ENCODE results near the gene TJAP1. TPM values are rescaled to one million over a fixed set of nuclear protein-coding genes. Genes with fewer than 3 reads are reported as not detected.

TJAP1 gene
- total RNA-seq, 1 donor from 2014 or later, result 31.0 TPM

DNA sequence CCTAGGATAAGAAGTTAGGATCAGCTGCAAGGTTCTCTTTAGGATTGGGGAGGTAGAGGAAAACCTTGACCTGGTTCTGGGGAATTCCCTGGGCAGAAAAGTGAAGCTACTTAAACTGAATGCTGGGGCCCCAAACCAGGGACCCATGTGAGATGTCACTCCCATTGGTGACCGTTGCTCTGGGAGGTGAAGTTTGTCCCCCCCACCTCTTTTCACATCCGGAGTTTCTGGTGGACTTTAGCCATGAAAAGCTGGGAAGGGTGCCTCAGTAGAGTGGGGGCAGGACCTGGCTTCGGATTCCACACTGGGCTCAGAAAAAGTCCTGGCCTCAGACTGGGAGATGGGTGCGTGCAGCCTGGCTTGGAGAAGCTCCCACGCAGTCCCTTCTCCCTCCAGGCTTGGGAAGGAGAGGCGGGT lies 13.2 kb downstream of the TJAP1 start:
- Mint-ChIP-seq H3K27ac (ENCODE audit: unreplicated experiment) (no peak overlapping the region), H3K9me3 (ENCODE audit: low read depth) (no peaks in the 10 kb centered on the region), H3K4me1 (ENCODE audit: low read depth) (peaks cover 41% of the 10 kb centered on the region), H3K36me3 (ENCODE audit: low read depth) (no peaks in the 10 kb centered on the region), H3K27me3 (ENCODE audit: low read depth) (no peaks in the 10 kb centered on the region), H3K4me3 (ENCODE audit: unreplicated experiment) (no peak overlapping the region)
- no peak for DNase-seq (ENCODE audit: low spot score)
- TF ChIP-seq, protein P1, sequence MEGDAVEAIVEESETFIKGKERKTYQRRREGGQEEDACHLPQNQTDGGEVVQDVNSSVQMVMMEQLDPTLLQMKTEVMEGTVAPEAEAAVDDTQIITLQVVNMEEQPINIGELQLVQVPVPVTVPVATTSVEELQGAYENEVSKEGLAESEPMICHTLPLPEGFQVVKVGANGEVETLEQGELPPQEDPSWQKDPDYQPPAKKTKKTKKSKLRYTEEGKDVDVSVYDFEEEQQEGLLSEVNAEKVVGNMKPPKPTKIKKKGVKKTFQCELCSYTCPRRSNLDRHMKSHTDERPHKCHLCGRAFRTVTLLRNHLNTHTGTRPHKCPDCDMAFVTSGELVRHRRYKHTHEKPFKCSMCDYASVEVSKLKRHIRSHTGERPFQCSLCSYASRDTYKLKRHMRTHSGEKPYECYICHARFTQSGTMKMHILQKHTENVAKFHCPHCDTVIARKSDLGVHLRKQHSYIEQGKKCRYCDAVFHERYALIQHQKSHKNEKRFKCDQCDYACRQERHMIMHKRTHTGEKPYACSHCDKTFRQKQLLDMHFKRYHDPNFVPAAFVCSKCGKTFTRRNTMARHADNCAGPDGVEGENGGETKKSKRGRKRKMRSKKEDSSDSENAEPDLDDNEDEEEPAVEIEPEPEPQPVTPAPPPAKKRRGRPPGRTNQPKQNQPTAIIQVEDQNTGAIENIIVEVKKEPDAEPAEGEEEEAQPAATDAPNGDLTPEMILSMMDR (IDR thresholded peaks at IDR 0.05), result no peak

DNA sequence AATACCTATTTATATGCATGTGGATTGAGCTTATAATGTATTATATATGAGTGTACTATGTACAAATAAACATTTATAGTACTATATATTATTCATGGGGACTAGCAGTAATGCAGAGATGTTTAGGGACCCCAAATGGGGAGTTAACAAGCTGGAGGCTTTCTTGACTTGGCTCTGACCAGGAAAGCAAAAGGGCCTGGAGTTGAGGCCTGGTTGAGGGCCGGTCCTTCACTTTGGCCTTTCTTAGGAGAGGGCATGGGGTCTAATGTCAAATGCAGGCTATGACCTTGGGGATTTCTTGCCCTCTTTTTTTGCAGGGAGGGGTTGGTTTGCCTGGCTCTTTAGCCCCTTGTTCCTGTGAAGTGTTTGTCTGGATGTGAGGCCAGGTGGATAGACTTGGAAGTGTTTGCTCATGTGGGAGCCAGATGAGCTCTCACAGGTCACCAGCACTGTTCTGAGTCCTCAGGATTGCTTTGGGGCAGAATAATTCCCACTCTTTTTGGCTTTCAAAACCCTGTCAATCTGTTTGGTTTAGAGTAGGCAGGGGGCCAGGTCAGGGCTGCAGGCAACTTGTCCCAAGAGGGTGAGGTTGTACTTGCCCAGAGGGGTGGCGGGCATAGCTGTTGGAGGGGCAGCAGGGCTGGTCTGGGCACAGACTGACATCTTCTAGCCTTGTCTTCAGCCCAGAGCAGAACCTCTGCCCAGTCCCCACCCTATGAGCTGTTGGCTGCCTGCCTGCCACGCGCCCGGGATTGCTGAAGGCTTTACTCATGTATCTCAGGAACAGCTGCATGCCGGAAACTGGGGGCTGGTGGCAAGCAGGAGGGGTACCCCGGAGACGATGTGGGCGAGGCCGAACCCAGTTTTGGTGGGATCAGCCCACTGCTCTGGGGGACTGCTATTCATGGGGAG lies 14.6 kb downstream of the TJAP1 start:
- Mint-ChIP-seq H3K9me3 (ENCODE audit: low read depth) (no peaks in the 10 kb centered on the region), H3K27ac (ENCODE audit: unreplicated experiment) (peak overlapping the region; percentile 87), H3K4me1 (ENCODE audit: low read depth) (peaks cover 56% of the 10 kb centered on the region), H3K27me3 (ENCODE audit: low read depth) (no peaks in the 10 kb centered on the region), H3K36me3 (ENCODE audit: low read depth) (no peaks in the 10 kb centered on the region), H3K4me3 (ENCODE audit: unreplicated experiment) (peak overlapping the region; percentile 34)
- DNase-seq (ENCODE audit: low spot score), result no peak
- TF ChIP-seq, protein P1 (IDR thresholded peaks at IDR 0.05), result no peak

DNA sequence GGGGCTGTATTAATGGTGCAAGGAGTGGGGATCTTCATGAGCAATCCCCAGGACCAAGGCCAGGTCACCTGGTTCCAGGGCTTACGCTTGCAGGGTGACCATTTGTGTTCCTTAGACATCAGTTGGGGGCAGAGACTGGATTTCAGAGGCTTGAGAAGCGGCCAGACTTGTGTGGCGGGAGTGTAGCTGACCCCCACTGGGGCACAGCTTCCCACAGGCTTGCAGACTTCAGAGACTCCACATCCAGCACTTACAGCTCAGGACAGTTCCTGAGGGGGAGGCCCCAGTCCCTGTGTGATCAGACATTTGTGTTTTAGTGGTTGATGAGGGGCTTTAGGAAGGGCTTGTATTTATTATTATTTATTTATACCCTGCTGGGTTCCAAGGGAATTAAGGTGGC lies 15.3 kb downstream of the TJAP1 start:
- no peaks in the 10 kb centered on the region for H3K36me3 Mint-ChIP-seq (ENCODE audit: low read depth)
- TF ChIP-seq, protein P1 (IDR thresholded peaks at IDR 0.05), result no peak

DNA sequence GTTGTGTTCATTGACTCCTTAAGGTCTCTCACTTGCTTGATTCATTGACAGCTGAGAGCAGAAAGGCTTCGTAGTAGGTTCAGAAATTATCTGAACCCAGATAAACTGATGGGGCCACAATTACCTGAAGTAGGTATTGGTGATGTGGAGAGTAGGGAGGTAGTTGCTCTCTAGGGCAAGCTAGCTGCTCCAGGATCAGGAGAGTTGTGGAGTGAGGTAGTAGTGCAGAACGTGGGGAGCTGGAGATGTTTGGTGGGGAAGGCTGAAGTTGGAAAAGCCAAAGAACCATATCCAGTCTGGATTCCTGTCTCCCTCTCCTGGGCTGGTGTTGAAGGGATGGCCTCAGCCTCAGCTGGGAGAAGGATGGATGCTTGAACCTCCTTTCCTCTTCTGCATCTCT lies 15.9 kb downstream of the TJAP1 start:
- DNase-seq (ENCODE audit: low spot score), result no peak
- TF ChIP-seq, protein P1 (IDR thresholded peaks at IDR 0.05), result no peak
- Mint-ChIP-seq H3K27me3 (ENCODE audit: low read depth) (no peaks in the 10 kb centered on the region), H3K27ac (ENCODE audit: unreplicated experiment) (no peak overlapping the region), H3K4me1 (ENCODE audit: low read depth) (peaks cover 61% of the 10 kb centered on the region), H3K4me3 (ENCODE audit: unreplicated experiment) (no peak overlapping the region), H3K36me3 (ENCODE audit: low read depth) (no peaks in the 10 kb centered on the region), H3K9me3 (ENCODE audit: low read depth) (no peaks in the 10 kb centered on the region)

More for the DNA sequence above, 15.3 kb downstream of the TJAP1 start:
- no peak overlapping the region for H3K4me3 Mint-ChIP-seq (ENCODE audit: unreplicated experiment)
- peaks cover 61% of the 10 kb centered on the region for H3K4me1 Mint-ChIP-seq (ENCODE audit: low read depth)
- no peak for DNase-seq (ENCODE audit: low spot score)
- peak overlapping the region; percentile 87 for H3K27ac Mint-ChIP-seq (ENCODE audit: unreplicated experiment)
- no peaks in the 10 kb centered on the region for H3K9me3 Mint-ChIP-seq (ENCODE audit: low read depth)
- H3K27me3 Mint-ChIP-seq (ENCODE audit: low read depth), result no peaks in the 10 kb centered on the region

DNA sequence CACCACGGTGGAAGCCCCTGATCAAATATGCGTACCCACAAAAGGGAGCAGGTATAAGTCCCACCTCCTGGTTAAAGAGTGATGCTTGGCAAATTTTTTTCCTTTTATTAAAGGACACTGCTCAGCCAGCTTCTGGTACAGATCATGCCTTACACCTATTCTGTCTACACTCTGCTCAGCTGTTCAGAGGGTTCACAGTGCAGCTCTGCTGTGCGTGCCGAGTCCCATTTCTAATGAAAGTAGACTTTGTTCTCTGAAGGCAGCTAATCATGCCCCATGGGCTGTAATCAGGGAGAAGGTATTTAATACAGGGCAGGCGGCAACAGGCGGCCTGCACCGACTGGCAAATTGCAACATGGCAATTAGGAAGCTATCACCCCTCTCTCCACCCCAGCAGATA lies 16.5 kb downstream of the TJAP1 start:
- TF ChIP-seq, protein P1 (IDR thresholded peaks at IDR 0.05), result no peak
- no peak overlapping the region for H3K4me3 Mint-ChIP-seq (ENCODE audit: unreplicated experiment)
- no peak overlapping the region for H3K27ac Mint-ChIP-seq (ENCODE audit: unreplicated experiment)
- no peaks in the 10 kb centered on the region for H3K9me3 Mint-ChIP-seq (ENCODE audit: low read depth)
- no peaks in the 10 kb centered on the region for H3K27me3 Mint-ChIP-seq (ENCODE audit: low read depth)
- peaks cover 2% of the 10 kb centered on the region for H3K36me3 Mint-ChIP-seq (ENCODE audit: low read depth)
- peaks cover 56% of the 10 kb centered on the region for H3K4me1 Mint-ChIP-seq (ENCODE audit: low read depth)
- DNase-seq (ENCODE audit: low spot score), result no peak

Data from chondrocyte (in vitro differentiated cells).